ENCODE results near the gene F7. TPM values are rescaled to one million over a fixed set of nuclear protein-coding genes. Genes with fewer than 3 reads are reported as not detected.

F7 gene
- total and polyA plus RNA-seq, 2 of the 4 experiments (the other 2 are of a cell fraction): under 0.01 to 0.07 TPM

DNA sequence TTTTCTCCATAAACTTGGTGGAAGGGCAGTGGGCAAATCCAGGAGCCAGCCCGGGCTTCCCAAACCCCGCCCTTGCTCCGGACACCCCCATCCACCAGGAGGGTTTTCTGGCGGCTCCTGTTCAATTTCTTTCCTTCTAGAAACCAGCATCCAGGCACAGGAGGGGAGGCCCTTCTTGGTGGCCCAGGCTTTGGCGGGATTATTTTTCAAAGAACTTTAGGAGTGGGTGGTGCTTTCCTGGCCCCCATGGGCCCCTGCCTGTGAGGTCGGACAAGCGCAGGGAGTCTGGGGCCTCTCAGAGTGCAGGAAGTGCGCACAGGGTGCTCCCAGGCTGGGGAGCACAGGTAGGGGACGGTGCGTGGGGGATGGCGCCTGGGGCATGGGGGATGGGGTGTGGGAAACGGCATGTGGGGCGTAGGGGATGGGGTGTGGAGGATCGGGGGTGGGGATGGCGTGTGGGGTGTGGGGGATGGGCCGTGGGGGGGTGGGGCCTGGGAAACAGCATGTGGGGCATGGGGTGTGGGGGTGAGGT, 396 bp downstream of the F7 start:
- H2AFZ ChIP-seq (replicated peaks; ENCODE audit: low read length, poor library complexity): peak overlapping the region; percentile 67
- no peak overlapping the region for H3K4me3 ChIP-seq (ENCODE audit: insufficient read depth, low read depth, low read length)
- H3K14ac ChIP-seq (replicated peaks; ENCODE audit: low read depth, low read length): no peak overlapping the region
- BruUV-seq (replicated peaks): no TSS peak
- peaks cover 2% of the 10 kb centered on the region; the same call in 1 of the 2 replicates for H3K9me1 ChIP-seq (ENCODE audit: insufficient read depth, low read length)
- no peak overlapping the region; the same call in 1 of the 2 replicates for H3K4ac ChIP-seq (ENCODE audit: low read depth, low read length)
- no peak overlapping the region for H3K4me2 ChIP-seq (ENCODE audit: low read depth, low read length)
- H4K5ac ChIP-seq (ENCODE audit: low read depth, low read length): no peak overlapping the region
- in situ Hi-C loops (cut with MboI; ENCODE audit: low sequenced_read_pairs) (no loop called here), intact Hi-C loops (cut with micrococcal nuclease) (no loop called here), dilution Hi-C loops (cut with HindIII; ENCODE audit: low sequenced_read_pairs, unreplicated experiment) (no loop called here)
- 53% methylated on average over 2 of the region's 16 CpGs; no CpG with 5 or more reads in 1 of the 2 experiments for WGBS, 2 experiments (ENCODE audit: extremely low coverage in 2 of 2, insufficient read length in 1 of 2)
- H2BK20ac ChIP-seq (ENCODE audit: low read depth, low read length): no peak overlapping the region
- no peak overlapping the region for H2BK5ac ChIP-seq (ENCODE audit: low read depth, low read length, poor library complexity, severe bottlenecking)
- TF ChIP-seq NFE2L2 (IDR thresholded peaks at IDR 0.05; ENCODE audit: low read depth, low read length): no peak
- no peak for TF ChIP-seq RFX5 (IDR thresholded peaks at IDR 0.05; ENCODE audit: low read depth, low read length)
- no peak for TF ChIP-seq BHLHE40 (IDR thresholded peaks at IDR 0.05; ENCODE audit: low read depth, low read length)
- TF ChIP-seq SMC3 (IDR thresholded peaks at IDR 0.05; ENCODE audit: low read depth, low read length): no peak
- TF ChIP-seq FOS (IDR thresholded peaks at IDR 0.05; ENCODE audit: low read depth, low read length): no peak
- no peak for TF ChIP-seq MAFK (IDR thresholded peaks at IDR 0.05; ENCODE audit: low read depth, low read length)
- TF ChIP-seq CHD1 (IDR thresholded peaks at IDR 0.05; ENCODE audit: low read depth, low read length): no peak
- no peak for TF ChIP-seq CTCF (conservative IDR thresholded peaks at IDR 0.05; ENCODE audit: low read depth, low read length)
- TF ChIP-seq MAZ (IDR thresholded peaks at IDR 0.05; ENCODE audit: borderline replicate concordance, low read depth, low read length): no peak
- no peak for TF ChIP-seq MXI1 (IDR thresholded peaks at IDR 0.05; ENCODE audit: borderline replicate concordance, low read depth, low read length)
- no peak for TF ChIP-seq USF2 (IDR thresholded peaks at IDR 0.05; ENCODE audit: low read depth, low read length)
- TF ChIP-seq CEBPB (IDR thresholded peaks at IDR 0.05; ENCODE audit: low read depth, low read length): no peak
- no peak for TF ChIP-seq RAD21 (IDR thresholded peaks at IDR 0.05; ENCODE audit: low read length)
- no peak for TF ChIP-seq POLR2A (IDR thresholded peaks at IDR 0.05; ENCODE audit: low read depth, low read length)
- no peak for TF ChIP-seq ELK1 (IDR thresholded peaks at IDR 0.05; ENCODE audit: borderline replicate concordance, low read depth, low read length)
- TF ChIP-seq RCOR1 (IDR thresholded peaks at IDR 0.05; ENCODE audit: insufficient replicate concordance, low read length): no peak
- no peak overlapping the region for H2AK9ac ChIP-seq (replicated peaks; ENCODE audit: low read depth, low read length, poor library complexity)
- peaks cover 8% of the 10 kb centered on the region; the same call in 1 of the 2 replicates for H3K9me3 ChIP-seq (ENCODE audit: control insufficient read depth, insufficient read depth, low read length)
- no peak overlapping the region for H3K56ac ChIP-seq (ENCODE audit: extremely low read depth, insufficient read depth, low read length)
- H3K4me1 ChIP-seq (ENCODE audit: control insufficient read depth, insufficient read depth, low read length): peaks cover 4% of the 10 kb centered on the region; the same call in 1 of the 2 replicates
- POLR2A ChIA-PET (ENCODE audit: unreplicated experiment): no interaction called here
- no peak overlapping the region for H3K27ac ChIP-seq (ENCODE audit: insufficient read depth, low read length)
- H3K79me1 ChIP-seq (ENCODE audit: low read depth in 1 of 2, low read length in 2 of 2): no peaks in the 10 kb centered on the region
- ATAC-seq (ENCODE audit: low read depth) (no peak), DNase-seq (no peak)
- CTCF ChIA-PET: no interaction called here
- H3K27me3 ChIP-seq (ENCODE audit: control insufficient read depth, insufficient read depth, low read length): peaks cover 24% of the 10 kb centered on the region
- no peak overlapping the region for H2BK120ac ChIP-seq (ENCODE audit: low read depth, low read length)
- no peak overlapping the region for H2BK15ac ChIP-seq (ENCODE audit: low read depth, low read length)
- H4K8ac ChIP-seq (ENCODE audit: low read depth in 2 of 2, low read length in 2 of 2): 0 out of 4 replicates have a peak overlapping the region, but pooled peaks of 1 of the 2 experiments have one; percentile 25
- no peak overlapping the region for H4K91ac ChIP-seq (ENCODE audit: insufficient read depth, low read depth, low read length)
- H3K36me3 ChIP-seq (ENCODE audit: control insufficient read depth, insufficient read depth, low read length): no peaks in the 10 kb centered on the region
- H3K9ac ChIP-seq (ENCODE audit: low read depth, low read length): no peak overlapping the region
- H3K23ac ChIP-seq (ENCODE audit: low read depth, low read length): no peak overlapping the region
- no peak overlapping the region for H2AK5ac ChIP-seq (ENCODE audit: low read depth, low read length)
- no peaks in the 10 kb centered on the region for H4K20me1 ChIP-seq (ENCODE audit: insufficient read depth, low read length)
- no peak overlapping the region for H3K18ac ChIP-seq (ENCODE audit: low read depth, low read length)
